OCI-LY3 (cell line): ENCODE results near the gene COG2.

Experiments used
- EZH2phosphoT487 ChIP-seq: fragments of 200-600 bp; shearing (Covaris generic); IDR thresholded peaks from 2 replicates; pipeline ENCODE4 v1.6.1; 2018; ENCODE audit warnings: antibody characterized with exemption, mixed run types, low read depth
- TF ChIP-seq, protein P1 (sequence below): fragments of 200-600, 300-600 bp; sonication (generic); IDR thresholded peaks from 2 replicates; pipeline ENCODE4 v1.5.1; 2014; ENCODE audit warnings: antibody characterized with exemption, low read length, low read depth

DNA sequence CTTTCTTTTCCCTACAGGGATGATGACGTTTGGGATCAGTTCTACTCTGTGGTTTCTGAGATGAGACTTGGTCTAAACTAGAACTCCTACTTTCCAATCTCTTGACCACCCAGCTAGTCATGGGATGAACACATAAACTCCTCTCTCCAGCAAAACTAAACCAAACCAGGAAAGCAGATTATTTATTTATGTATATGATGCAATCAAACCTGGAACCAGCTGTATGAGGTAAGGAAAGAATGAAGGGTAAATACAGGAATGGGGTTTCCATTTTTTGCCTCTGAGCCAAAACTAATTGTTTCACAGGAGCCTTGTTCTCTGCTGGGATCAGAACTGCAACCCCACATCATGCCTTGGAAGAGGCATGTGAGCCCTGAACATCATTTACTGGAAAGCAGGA is 75.0 kb downstream of the COG2 start:
- TF ChIP-seq, protein P1, sequence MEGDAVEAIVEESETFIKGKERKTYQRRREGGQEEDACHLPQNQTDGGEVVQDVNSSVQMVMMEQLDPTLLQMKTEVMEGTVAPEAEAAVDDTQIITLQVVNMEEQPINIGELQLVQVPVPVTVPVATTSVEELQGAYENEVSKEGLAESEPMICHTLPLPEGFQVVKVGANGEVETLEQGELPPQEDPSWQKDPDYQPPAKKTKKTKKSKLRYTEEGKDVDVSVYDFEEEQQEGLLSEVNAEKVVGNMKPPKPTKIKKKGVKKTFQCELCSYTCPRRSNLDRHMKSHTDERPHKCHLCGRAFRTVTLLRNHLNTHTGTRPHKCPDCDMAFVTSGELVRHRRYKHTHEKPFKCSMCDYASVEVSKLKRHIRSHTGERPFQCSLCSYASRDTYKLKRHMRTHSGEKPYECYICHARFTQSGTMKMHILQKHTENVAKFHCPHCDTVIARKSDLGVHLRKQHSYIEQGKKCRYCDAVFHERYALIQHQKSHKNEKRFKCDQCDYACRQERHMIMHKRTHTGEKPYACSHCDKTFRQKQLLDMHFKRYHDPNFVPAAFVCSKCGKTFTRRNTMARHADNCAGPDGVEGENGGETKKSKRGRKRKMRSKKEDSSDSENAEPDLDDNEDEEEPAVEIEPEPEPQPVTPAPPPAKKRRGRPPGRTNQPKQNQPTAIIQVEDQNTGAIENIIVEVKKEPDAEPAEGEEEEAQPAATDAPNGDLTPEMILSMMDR, result no peak
- TF ChIP-seq EZH2phosphoT487, result no peak
